ENCODE results near the gene ENTPD7. TPM values are rescaled to one million over a fixed set of nuclear protein-coding genes. Genes with fewer than 3 reads are reported as not detected.

Gene ENTPD7
- total and polyA plus RNA-seq, 9 of the 15 experiments (the other 6 are each of a cell fraction or from before 2014, with no cell fraction given) = 1.4 to 13.9 (median 8.5) TPM

DNA sequence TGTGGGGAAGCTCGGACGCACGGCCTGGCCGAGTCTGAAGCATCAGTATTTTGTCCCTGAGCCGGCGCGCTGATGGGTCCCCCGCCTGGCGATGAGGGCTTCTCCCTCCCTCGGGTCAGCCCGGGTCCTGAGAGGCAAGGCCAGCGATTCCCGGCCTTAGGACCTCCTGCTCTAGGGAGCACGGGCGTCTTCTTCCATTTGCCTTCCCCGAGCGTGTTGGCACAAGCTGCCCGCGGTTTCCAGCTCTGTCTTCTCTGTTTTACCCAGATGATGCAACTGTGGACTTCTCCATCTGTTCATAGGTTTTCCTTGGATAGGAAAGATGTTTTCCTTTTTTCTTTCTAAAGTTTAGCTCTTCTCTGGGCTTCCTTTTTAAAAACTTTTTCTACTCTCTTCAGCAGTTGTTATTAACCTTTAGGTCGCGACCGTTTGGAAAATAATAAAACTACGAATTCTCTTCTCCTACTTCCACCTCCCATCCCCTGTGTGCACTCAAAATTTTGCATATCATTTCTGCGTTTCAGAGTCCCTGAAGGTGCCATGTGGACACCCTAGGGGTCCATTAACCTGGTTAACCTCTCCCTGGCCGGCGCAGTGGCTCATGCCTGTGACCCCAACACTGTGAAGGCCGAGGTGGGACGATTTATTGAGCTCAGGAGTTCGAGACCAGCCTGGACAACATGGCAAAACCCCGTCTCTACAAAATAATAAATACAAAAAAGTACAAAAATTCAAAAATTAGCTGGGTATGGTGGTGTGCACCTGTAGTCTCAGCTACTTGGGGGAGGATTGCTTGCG, 37.7 kb upstream of the ENTPD7 start:
- ATAC-seq = no peak
- Histone ChIP-seq H3K79me2 (ENCODE audit: control insufficient read depth, insufficient read depth, low read length) (peaks cover 35% of the 10 kb centered on the region), H3K9ac (ENCODE audit: insufficient read depth in 1 of 2, low read depth in 2 of 2, low read length in 2 of 2) (peak overlapping the region; percentile 91 to 97), H3K4me2 (ENCODE audit: insufficient read depth, low read length) (peak overlapping the region; percentile 78), H3K27me3 (ENCODE audit: control insufficient read depth in 2 of 2, insufficient read depth in 2 of 2, low read length in 2 of 2) (no peaks in the 10 kb centered on the region), H2AFZ (ENCODE audit: low read depth, low read length) (peak overlapping the region; percentile 80), H3K36me3 (ENCODE audit: control insufficient read depth, insufficient read depth, low read length) (peaks cover 17% of the 10 kb centered on the region; the same call in 2 of the 3 replicates), H4K20me1 (replicated peaks; ENCODE audit: control insufficient read depth, insufficient read depth, low read length) (no peaks in the 10 kb centered on the region), H3K9me3 (replicated peaks; ENCODE audit: control insufficient read depth, insufficient read depth, low read depth, low read length) (no peaks in the 10 kb centered on the region), H3K9me1 (ENCODE audit: control insufficient read depth, insufficient read depth, low read length) (no peaks in the 10 kb centered on the region), H3K4me3 (peak overlapping the region; percentile 80), H3K27ac (ENCODE audit: extremely low read depth, low read depth, low read length) (peak overlapping the region; percentile 99), H3K4me1 (replicated peaks in 1 of 2; ENCODE audit: control insufficient read depth in 2 of 2, insufficient read depth in 2 of 2, low read length in 2 of 2) (peaks cover 12 to 24% of the 10 kb centered on the region in 2 experiments; a peak in 4 of 5 replicates)
- BruUV-seq (replicated peaks) = TSS peak; percentile 91
- ChIA-PET POLR2A (interaction anchor here (0.6 to 3.9 kb wide), 7 partner anchors 9 to 192 kb away, joined by 3 to 17 read pairs (median 3); partner anchors contain the start of gene GOT1), CTCF (ENCODE audit: low intra/inter-chr PET ratio) (no interaction called here)
- intact Hi-C loops (cut with micrococcal nuclease) (loop anchor here (2.0 kb wide), 1 partner anchor 191 kb away; the partner anchor contains the start of gene GOT1), in situ Hi-C loops (cut with MboI) (no loop called here)
- WGBS (ENCODE audit: insufficient coverage, low coverage, missing lambda C conversion rate) = 10% methylated on average over 20 of the region's 31 CpGs
- peak in 2 of 4 experiments; percentile 12 to 13 for DNase-seq (ENCODE audit: extremely low read depth in 1 of 4, low spot score in 3 of 4)
- FAIRE-seq = peak; percentile 48
- TF ChIP-seq PTRF (tag; IDR thresholded peaks at IDR 0.05) = no peak
- TF ChIP-seq ELF1 (tag; IDR thresholded peaks at IDR 0.05) = no peak
- no peak for TF ChIP-seq HBP1 (CRISPR knock-in tag; IDR thresholded peaks at IDR 0.05)
- peak; percentile 55 for TF ChIP-seq KDM5B (IDR thresholded peaks at IDR 0.05; ENCODE audit: insufficient replicate concordance, low read depth, low read length)
- TF ChIP-seq RBFOX2 (IDR thresholded peaks at IDR 0.05; ENCODE audit: low read depth, low read length) = peak; percentile 56
- TF ChIP-seq PHTF2 (CRISPR knock-in tag; IDR thresholded peaks at IDR 0.05) = no peak
- no peak for TF ChIP-seq HNRNPL (IDR thresholded peaks at IDR 0.05; ENCODE audit: low read depth, low read length)
- TF ChIP-seq, protein P1, sequence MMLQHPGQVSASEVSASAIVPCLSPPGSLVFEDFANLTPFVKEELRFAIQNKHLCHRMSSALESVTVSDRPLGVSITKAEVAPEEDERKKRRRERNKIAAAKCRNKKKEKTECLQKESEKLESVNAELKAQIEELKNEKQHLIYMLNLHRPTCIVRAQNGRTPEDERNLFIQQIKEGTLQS (IDR thresholded peaks at IDR 0.05) = peak; percentile 44
- TF ChIP-seq, protein P1 (CRISPR knock-in tag; conservative IDR thresholded peaks at IDR 0.05) = no peak
- TF ChIP-seq, protein P2, sequence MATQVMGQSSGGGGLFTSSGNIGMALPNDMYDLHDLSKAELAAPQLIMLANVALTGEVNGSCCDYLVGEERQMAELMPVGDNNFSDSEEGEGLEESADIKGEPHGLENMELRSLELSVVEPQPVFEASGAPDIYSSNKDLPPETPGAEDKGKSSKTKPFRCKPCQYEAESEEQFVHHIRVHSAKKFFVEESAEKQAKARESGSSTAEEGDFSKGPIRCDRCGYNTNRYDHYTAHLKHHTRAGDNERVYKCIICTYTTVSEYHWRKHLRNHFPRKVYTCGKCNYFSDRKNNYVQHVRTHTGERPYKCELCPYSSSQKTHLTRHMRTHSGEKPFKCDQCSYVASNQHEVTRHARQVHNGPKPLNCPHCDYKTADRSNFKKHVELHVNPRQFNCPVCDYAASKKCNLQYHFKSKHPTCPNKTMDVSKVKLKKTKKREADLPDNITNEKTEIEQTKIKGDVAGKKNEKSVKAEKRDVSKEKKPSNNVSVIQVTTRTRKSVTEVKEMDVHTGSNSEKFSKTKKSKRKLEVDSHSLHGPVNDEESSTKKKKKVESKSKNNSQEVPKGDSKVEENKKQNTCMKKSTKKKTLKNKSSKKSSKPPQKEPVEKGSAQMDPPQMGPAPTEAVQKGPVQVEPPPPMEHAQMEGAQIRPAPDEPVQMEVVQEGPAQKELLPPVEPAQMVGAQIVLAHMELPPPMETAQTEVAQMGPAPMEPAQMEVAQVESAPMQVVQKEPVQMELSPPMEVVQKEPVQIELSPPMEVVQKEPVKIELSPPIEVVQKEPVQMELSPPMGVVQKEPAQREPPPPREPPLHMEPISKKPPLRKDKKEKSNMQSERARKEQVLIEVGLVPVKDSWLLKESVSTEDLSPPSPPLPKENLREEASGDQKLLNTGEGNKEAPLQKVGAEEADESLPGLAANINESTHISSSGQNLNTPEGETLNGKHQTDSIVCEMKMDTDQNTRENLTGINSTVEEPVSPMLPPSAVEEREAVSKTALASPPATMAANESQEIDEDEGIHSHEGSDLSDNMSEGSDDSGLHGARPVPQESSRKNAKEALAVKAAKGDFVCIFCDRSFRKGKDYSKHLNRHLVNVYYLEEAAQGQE (IDR thresholded peaks at IDR 0.05; ENCODE audit: borderline replicate concordance) = no peak
- TF ChIP-seq, protein P2 (CRISPR knock-in tag; IDR thresholded peaks at IDR 0.05; ENCODE audit: low read depth) = 0 out of 2 replicates have a peak, but pooled peaks have one; percentile 8
